Cardiac septum (tissue), 1 donor: ENCODE data around the gene PRH1. TPM values are rescaled to one million over a fixed set of nuclear protein-coding genes. Genes with fewer than 3 reads are reported as not detected.

Experiments used
- DNase-seq: peaks from one replicate; pipeline ENCODE4 v3.0.0-alpha.2; 2020; ENCODE audit warnings: low spot score
- intact Hi-C: fragments of 100-400 bp; cut with DNase I; formaldehyde crosslinking; loops from one replicate; pipeline ENCODE4 v1.14.0; 2022
- total RNA-seq: library from RNA; stranded (reverse); fragmentation: NEBNext Ultra II Directional; extraction: Animal tissue kit (Norgen Biotek cat#: 25700); gene quantifications from one replicate; pipeline ENCODE4 v1.2.1, GENCODE V29; 2021
- donor health status: DM: no; HTN: no; CAD: no.

The PRH1 gene
- total RNA-seq, 1 donor from 2014 or later = 10.2 TPM

- intact Hi-C loops = no loop called here
- DNase-seq = no peak
Observed at GRCh38 chr12:10849425-10849878, 34.6 kb downstream of the PRH1 start, which contains the start of gene PRR4. Gene PRR4, minus strand, starts transcription at chr12:10849475. Its CDS starts 38 bp downstream, at chr12:10849437.

- intact Hi-C loops = no loop called here
- no peak for DNase-seq
Observed at GRCh38 chr12:10847744-10848143, 36.3 kb downstream of the PRH1 start.

GRCh38 chr12:10842862-10843261, 41.2 kb downstream of the PRH1 start:
- intact Hi-C loops = no loop called here
- DNase-seq = no peak

- no peak for DNase-seq
- intact Hi-C loops = no loop called here
Observed at GRCh38 chr12:10838461-10838860, 45.6 kb downstream of the PRH1 start.

Other genes with a start within 250 kb of the PRH1 start
- gene STYK1, start 210.2 kb downstream of the PRH1 start, total RNA-seq = 0.16 TPM
- gene YBX3, start 160.9 kb downstream of the PRH1 start, total RNA-seq = 998 TPM
- not detected for gene TAS2R7, start 81.6 kb downstream of the PRH1 start, total RNA-seq
- not detected for gene TAS2R8, start 77.0 kb downstream of the PRH1 start, total RNA-seq
- not detected for gene TAS2R9, start 74.1 kb downstream of the PRH1 start, total RNA-seq
- gene TAS2R10, start 57.9 kb downstream of the PRH1 start, total RNA-seq = 0.30 TPM
- gene PRR4, start 34.8 kb downstream of the PRH1 start, total RNA-seq = 2.6 TPM
- gene TAS2R13, start 25.3 kb upstream of the PRH1 start, total RNA-seq = 1.0 TPM
- not detected for gene PRH2, start 45.0 kb upstream of the PRH1 start, total RNA-seq
- 1.3 TPM for gene TAS2R14, start 55.0 kb upstream of the PRH1 start, total RNA-seq
- 0.97 TPM for gene TAS2R50, start 102.7 kb upstream of the PRH1 start, total RNA-seq
- gene TAS2R20, start 114.0 kb upstream of the PRH1 start, total RNA-seq = 1.3 TPM
- gene TAS2R19, start 138.4 kb upstream of the PRH1 start, total RNA-seq = 1.5 TPM
- 2.1 TPM for gene TAS2R31, start 147.2 kb upstream of the PRH1 start, total RNA-seq
- gene TAS2R46, start 178.0 kb upstream of the PRH1 start, total RNA-seq = 0.78 TPM
- 0.32 TPM for gene TAS2R43, start 208.1 kb upstream of the PRH1 start, total RNA-seq